Measurements from ENCODE around the gene RGL2. TPM values are rescaled to one million over a fixed set of nuclear protein-coding genes. Genes with fewer than 3 reads are reported as not detected.

Gene RGL2
- total and polyA plus RNA-seq, 2 of the 13 experiments (the other 11 are each of a cell fraction or from before 2014, with no cell fraction given): 22.9 to 47.4 TPM

- TF ChIP-seq, protein P1, sequence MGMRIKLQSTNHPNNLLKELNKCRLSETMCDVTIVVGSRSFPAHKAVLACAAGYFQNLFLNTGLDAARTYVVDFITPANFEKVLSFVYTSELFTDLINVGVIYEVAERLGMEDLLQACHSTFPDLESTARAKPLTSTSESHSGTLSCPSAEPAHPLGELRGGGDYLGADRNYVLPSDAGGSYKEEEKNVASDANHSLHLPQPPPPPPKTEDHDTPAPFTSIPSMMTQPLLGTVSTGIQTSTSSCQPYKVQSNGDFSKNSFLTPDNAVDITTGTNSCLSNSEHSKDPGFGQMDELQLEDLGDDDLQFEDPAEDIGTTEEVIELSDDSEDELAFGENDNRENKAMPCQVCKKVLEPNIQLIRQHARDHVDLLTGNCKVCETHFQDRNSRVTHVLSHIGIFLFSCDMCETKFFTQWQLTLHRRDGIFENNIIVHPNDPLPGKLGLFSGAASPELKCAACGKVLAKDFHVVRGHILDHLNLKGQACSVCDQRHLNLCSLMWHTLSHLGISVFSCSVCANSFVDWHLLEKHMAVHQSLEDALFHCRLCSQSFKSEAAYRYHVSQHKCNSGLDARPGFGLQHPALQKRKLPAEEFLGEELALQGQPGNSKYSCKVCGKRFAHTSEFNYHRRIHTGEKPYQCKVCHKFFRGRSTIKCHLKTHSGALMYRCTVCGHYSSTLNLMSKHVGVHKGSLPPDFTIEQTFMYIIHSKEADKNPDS (CRISPR knock-in tag; IDR thresholded peaks at IDR 0.05): no peak
- TF ChIP-seq MYC (CRISPR knock-in tag; IDR thresholded peaks at IDR 0.05; ENCODE audit: borderline replicate concordance) (peak; percentile 27; the same call in 1 of the 2 replicates), HMGXB4 (CRISPR knock-in tag; IDR thresholded peaks at IDR 0.05; ENCODE audit: borderline replicate concordance in 1 of 2, low read depth in 1 of 2) (peak; percentile 44 to 91; a peak in 3 of 4 replicates), ZNF441 (CRISPR knock-in tag; IDR thresholded peaks at IDR 0.05; ENCODE audit: borderline replicate concordance) (0 out of 2 replicates have a peak, but pooled peaks have one; percentile 32), BCL6 (CRISPR knock-in tag; IDR thresholded peaks at IDR 0.05) (peak; percentile 61), ZNF557 (CRISPR knock-in tag; IDR thresholded peaks at IDR 0.05) (no peak), ARID4A (CRISPR knock-in tag; IDR thresholded peaks at IDR 0.05; ENCODE audit: borderline replicate concordance) (no peak), RXRB (CRISPR knock-in tag; IDR thresholded peaks at IDR 0.05; ENCODE audit: borderline replicate concordance) (peak; percentile 85), KDM1A (CRISPR knock-in tag; IDR thresholded peaks at IDR 0.05) (no peak), FOXK1 (CRISPR knock-in tag; IDR thresholded peaks at IDR 0.05; ENCODE audit: borderline replicate concordance, low read depth) (peak; percentile 62; the same call in 1 of the 2 replicates), KLF6 (CRISPR knock-in tag; IDR thresholded peaks at IDR 0.05) (0 out of 2 replicates have a peak, but pooled peaks have one; percentile 46), STAG1 (CRISPR knock-in tag; IDR thresholded peaks at IDR 0.05) (peak; percentile 97)
- TF ChIP-seq, protein P2, sequence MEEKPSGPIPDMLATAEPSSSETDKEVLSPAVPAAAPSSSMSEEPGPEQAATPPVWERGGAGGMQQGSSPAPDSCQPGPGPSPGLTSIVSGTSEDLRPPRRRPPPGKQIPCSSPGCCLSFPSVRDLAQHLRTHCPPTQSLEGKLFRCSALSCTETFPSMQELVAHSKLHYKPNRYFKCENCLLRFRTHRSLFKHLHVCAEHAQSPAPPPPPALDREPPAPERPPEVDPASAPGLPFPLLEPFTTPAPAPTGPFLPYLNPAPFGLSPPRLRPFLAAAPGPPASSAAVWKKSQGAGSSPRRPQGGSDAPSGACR (CRISPR knock-in tag; IDR thresholded peaks at IDR 0.05): 0 out of 2 replicates have a peak, but pooled peaks have one; percentile 12
- TF ChIP-seq, protein P3, sequence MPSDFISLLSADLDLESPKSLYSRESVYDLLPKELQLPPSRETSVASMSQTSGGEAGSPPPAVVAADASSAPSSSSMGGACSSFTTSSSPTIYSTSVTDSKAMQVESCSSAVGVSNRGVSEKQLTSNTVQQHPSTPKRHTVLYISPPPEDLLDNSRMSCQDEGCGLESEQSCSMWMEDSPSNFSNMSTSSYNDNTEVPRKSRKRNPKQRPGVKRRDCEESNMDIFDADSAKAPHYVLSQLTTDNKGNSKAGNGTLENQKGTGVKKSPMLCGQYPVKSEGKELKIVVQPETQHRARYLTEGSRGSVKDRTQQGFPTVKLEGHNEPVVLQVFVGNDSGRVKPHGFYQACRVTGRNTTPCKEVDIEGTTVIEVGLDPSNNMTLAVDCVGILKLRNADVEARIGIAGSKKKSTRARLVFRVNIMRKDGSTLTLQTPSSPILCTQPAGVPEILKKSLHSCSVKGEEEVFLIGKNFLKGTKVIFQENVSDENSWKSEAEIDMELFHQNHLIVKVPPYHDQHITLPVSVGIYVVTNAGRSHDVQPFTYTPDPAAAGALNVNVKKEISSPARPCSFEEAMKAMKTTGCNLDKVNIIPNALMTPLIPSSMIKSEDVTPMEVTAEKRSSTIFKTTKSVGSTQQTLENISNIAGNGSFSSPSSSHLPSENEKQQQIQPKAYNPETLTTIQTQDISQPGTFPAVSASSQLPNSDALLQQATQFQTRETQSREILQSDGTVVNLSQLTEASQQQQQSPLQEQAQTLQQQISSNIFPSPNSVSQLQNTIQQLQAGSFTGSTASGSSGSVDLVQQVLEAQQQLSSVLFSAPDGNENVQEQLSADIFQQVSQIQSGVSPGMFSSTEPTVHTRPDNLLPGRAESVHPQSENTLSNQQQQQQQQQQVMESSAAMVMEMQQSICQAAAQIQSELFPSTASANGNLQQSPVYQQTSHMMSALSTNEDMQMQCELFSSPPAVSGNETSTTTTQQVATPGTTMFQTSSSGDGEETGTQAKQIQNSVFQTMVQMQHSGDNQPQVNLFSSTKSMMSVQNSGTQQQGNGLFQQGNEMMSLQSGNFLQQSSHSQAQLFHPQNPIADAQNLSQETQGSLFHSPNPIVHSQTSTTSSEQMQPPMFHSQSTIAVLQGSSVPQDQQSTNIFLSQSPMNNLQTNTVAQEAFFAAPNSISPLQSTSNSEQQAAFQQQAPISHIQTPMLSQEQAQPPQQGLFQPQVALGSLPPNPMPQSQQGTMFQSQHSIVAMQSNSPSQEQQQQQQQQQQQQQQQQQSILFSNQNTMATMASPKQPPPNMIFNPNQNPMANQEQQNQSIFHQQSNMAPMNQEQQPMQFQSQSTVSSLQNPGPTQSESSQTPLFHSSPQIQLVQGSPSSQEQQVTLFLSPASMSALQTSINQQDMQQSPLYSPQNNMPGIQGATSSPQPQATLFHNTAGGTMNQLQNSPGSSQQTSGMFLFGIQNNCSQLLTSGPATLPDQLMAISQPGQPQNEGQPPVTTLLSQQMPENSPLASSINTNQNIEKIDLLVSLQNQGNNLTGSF (CRISPR knock-in tag; IDR thresholded peaks at IDR 0.05): no peak
Observed at GRCh38 chr6:33247977-33248642, 50.6 kb downstream of the RGL2 start (continued).

All from HepG2 (cell line).